Tongue (tissue), 2 donors: ENCODE measurements around the gene FAM20A. TPM values are rescaled to one million over a fixed set of nuclear protein-coding genes. Genes with fewer than 3 reads are reported as not detected.

Experiments used
- DNase-seq: peaks from one replicate; pipeline ENCODE4 v3.0.0-alpha.2; 2015
- total RNA-seq: library from RNA; depleted of rRNA; stranded (reverse); fragments of >200 nt; gene quantifications from one replicate; pipeline ENCODE4 v1.2.3, GENCODE V29; 2014

The FAM20A gene
- 6.5 TPM for total RNA-seq

DNA sequence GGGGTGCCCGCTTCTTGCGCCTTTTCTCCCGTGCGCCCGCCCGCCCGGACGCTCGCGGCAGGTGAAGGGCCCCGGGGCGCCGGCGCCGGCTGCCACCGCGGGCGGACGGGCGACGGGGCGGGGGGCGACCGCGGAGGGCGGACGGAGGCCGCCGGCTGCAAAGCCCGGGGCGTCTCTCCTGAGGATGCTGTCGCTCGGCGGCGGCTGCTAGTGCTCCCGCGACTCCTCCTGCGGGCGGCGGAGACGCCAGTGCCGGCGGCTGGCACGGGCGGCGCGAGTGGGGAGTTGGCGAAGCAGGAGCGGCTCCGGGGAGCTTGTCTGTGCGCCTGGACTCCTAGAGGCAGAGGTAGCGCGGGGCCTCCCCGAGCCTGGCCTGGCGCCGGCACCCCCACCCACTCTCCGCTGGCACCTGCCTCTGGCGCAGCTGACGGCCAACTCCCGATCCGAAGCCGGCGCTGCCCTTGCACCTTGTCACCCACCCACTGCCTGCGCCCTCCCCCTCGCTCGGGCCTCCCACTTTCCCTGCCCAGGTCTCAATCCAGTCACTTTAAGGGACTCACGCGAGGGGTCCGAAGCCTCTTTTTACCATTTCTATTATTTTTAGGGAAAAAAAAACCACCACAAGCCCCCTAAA, at the start of gene FAM20A:
TSS of gene FAM20A (minus strand) at position 437 of the 634 bp plus-strand sequence. CDS start 701 bp downstream, outside the sequence.
- no peak for DNase-seq

DNA sequence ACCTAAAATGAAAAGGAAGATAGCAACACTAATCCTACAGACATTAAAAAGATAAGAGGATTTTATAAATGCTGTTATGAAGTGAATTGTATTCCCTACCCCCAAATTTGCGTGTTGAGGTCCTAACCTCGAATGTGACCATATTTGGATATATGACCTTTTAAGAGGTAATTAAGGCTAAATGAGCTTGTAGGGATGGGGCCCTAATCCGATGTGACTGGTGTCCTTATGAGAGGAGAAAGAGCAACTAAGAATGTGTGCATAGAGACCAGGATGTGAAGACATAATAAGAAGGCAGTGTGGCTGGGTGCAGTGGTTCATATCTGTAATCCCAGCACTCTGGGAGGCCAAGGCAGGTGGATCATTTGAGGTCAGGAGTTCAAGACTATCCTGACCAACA, 48.2 kb upstream of the FAM20A start:
- no peak for DNase-seq

DNA sequence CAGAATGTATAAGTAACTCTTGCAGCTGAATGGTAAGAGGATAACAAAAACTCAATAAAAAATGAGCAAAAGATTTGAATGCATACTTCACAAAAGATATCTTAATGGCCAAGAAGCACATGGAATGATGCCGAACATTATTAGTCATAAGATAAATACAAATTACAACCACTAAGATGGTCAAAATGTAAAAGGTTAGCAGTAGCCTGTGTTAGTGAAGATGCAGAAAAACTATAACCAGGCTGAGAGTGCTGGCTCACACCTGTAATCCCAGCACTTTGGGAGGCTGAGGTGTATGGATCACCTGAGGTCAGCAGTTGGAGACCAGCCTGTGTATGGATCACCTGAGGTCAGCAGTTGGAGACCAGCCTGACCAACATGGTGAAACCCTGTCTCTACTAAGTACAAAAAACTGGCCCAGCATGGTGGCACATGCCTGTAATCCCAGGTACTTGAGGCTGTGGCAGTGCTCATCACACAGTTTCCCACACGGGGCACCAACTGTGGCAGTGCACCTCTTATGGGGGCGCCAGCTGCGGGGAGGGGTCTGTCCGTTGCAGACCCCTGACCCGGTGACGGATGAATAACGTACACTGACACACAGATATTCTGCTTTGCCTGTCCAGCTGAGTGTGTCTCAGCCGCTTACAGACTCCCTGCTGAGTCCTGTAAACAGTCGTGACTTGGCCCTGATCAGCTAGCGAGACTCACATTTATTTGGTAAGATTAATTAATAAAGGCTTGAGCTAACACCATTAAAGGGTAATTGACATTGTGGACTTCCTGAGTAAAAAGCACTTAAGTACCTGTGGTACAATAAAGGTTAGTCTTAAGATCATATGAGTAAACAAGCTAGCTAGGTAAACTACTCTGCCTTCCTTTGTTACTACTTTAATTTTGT, 45.7 kb upstream of the FAM20A start:
- DNase-seq = no peak

DNA sequence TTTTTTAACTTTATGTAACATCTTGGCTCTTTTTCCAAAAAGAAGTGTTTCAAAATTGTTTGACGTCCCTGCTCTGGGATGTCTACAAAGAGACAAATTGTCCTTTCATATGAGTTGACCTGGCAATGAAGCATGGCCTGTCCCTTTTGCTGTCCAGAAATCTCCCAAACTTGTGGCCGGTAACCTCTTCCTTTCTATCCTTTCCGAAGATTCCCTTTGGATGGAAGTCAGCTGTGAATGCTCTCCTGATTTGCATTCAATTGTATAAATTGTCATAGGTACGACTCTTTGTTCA, 40.9 kb upstream of the FAM20A start:
- DNase-seq = no peak

DNA sequence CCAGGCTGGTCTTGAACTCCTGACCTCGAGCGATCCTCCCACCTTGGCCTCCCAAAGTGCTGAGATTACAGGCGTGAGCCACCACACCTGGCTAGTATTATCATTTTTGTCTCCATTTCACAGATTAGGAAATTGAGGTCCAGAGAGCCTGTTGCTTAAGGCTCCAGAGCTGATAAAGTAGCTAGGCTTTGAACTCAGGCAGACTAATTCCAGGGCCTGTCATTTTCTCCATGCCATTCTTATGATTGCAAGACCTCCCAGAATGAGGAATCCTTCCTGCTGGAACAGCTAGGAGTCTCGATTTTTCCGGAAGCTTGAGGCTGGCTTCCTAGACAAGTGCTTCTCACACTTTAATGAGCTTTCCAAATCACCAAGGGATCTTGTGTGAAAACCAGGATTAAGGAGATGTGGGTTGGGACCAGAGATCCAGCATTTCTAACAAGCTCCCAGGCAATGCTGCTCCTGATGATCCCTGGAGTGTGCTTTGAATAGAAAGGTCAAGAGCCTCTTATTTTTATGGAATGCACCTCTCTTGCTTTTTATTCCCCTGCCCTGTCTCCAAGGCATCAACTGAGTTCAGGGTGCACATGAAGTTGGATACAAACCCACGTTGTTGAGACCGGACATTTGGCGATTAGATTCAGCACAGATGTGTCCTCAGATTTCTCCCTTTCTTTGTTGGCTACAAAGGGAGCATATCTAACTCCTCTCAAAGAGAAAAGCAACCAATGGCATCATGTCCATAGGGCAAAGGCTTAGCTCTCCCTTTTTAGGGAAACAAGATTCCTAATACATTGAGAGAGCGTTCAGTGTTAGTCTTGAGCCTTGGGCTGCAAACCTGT, 40.3 kb upstream of the FAM20A start:
- DNase-seq = peak; percentile 11

DNA sequence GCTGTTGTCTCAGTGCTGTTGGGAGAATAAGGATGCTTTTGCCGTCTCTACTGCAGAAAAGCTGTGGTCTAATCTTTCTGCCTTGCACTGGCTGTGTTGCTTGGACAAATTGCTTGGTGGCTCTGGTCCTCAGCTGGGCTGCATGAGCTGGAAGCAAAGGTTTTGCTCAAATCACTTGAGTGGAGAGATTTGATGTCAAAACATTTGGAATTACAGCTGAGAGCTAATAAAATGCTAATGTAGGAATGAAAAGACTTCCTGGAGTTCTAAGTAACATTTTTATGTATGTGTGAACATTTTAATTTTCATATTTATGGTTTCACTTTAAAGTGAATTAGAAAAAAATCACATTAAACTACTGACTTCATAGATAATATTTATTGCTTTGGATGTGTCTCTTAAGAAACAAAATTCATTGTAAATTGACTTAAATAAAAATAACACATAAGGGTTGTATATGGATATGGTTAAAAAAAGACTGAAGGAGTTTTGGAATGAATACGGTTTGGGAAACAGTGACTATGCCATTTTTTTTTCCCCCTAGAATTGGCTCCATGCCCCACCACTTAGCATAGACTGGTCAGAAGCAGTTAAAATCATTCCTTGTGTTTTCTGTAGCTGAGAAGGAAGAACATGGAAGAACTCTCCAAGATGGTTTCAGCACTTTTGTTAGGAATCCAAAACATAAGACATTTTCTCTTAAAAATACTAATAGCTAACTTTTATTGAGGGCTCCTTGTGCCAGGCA, 39.2 kb upstream of the FAM20A start:
- peak; percentile 53 for DNase-seq

DNA sequence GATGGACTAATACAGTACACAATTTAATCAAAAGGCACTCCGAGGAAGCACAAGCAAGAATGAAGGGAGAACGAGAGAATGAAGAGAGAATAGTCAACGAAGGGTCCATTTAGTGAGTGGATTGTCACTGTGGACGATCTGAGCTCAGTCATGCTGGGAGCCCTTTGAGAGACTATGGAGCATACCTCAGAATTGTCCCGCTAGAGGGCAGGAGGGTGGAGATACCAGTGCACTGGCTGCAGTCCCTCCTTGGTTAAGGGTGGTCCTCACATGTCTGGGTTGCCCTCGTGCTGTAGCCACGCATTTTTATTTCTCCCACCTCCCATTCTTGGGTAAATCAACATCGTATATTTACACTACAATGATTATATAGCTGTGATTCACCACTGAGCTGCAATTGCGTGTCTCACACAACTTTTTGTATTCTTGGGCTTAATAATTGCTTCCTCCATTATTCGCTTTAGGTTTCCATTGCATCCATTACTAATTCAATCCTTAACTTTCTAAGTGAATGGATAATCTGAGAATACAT, 33.2 kb upstream of the FAM20A start:
- no peak for DNase-seq

DNA sequence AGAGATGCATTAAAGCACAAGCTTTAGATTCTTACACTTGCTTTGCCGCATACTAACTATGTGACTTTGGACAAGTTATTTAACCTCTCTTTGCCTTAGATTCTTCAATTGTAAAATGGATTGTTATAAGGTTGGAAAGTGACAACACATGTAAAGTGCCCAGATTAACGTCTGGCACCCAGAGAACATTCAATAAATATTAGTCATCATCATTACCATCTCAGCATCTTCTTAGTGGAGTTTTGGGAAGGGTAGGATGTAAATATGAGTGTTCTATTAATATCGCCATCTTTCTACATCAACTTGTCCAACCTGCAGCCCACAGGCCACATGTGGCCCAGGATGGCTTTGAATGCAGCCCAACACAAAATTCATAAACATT, 27.4 kb upstream of the FAM20A start:
- DNase-seq = no peak

DNA sequence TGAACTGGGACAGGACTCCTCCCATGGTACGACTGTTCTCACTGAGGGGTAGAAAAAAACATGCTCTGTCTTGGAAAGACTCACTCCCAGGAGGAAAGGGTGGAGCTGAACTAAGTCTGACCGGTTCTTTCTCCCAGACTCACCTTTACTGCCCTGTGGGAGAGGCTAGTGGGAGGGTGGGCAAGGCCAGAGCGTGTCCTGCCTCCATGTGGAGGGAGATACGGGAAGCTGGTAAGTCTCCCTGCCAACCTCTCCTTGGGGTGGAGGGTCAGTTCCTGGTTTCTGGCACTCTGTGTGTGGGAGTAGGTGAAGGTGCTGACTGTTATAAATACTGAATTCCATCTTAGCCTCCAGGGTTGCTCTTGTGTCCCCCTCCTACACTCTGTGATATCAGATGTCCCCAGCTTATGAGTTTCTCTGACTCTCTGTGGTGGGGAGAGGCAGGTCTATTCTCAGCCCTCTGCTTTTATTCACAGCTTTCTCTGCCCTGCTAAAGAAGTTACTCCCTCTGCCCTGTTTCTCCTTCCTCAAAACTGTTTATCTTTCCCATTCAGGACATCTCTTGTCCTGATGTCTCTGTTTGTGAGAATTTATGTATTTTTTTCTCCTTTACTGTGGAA, 26.9 kb upstream of the FAM20A start:
- DNase-seq = no peak

DNA sequence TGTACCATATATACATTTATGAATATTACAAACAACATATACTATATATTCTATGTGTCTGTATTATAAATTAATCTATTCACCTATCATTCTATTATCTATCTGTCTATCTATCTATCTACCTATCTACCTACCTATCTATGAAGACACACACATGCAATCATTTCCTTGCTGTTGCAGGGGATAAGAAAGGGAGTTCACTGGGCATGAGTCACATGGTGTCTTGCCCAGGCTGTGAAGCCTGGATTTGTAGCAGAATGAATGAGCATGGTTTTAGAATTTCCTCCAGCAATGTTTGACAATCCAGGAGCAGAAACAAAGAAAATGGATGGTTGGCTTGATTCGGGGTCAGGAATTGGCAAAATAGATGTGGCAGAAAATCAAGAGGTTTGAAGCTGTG, 23.2 kb upstream of the FAM20A start:
- DNase-seq = no peak

DNA sequence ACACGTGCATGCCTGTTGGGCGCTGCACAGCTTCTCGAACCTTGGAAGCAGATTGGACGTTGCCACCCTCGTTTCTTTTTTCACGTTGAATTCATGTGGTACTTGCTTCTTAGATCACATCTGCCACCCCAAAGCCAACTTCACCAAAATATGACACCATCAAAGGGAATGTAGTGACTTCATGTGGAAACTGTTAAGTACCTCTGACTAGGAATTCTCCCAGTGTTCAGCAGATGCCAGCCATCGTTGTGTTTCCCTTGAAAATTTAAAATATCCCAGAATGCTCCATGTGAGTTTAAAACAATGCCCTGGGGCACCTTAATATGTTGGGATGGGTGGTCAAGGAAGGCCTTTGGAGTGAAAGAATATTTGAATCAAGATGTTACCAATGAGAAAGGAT, 22.6 kb upstream of the FAM20A start:
- no peak for DNase-seq

DNA sequence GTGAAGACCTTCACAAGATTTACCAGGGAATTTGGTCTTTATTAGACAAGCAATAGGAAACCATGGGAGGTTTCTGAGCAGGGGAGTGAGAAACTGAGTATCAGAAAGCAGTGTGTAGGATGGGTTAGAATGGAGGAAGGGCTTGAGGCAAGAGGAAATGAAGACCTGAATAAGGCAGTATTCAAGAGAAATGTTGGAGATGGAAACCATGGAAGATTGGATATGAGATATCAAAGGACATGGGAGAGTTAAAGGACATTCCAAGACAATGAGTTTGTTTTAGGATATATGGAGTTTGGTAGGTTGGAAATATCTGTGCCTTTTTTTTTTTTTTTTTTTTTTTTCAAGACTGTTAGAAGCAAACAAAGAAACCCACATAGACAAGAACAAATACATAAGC, 21.3 kb upstream of the FAM20A start:
- DNase-seq = no peak

DNA sequence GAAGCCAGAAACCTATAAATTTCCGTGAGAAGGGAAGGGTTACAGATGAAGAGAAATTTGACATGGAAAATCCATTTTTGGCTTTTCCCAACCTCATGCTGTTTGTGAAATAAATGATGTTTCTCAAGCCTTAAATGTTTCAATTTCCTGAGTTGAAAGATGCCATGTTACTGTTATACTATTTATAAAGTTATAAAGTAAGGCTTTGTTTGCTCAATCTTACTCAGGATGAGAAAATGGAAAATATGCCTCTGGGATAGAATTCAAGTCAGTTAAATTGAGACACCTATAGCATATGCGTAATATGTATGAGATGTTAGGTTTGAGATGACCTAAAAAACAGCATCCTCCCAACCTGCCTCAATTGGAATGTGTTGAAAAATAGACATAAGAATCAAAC, 19.9 kb upstream of the FAM20A start:
- DNase-seq = peak; percentile 70

DNA sequence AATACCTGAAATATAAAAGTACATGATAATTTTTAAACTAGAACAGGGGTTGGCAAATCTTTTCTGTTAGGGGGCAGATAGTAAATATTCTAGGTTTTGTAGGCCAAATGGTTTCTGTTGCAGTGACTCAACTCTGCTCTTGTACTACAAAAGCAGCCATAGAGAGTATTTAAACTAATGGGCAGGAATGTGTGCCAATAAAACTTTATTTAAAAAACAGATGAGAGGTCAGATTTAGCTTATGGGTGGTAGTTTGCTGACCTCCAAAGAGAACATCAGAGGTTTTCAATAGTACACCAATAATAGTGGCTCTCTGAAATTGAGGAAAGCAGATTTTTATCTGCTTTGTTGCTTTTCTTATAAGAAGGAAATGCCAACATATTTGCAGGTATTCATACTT, 15.2 kb upstream of the FAM20A start:
- no peak for DNase-seq

DNA sequence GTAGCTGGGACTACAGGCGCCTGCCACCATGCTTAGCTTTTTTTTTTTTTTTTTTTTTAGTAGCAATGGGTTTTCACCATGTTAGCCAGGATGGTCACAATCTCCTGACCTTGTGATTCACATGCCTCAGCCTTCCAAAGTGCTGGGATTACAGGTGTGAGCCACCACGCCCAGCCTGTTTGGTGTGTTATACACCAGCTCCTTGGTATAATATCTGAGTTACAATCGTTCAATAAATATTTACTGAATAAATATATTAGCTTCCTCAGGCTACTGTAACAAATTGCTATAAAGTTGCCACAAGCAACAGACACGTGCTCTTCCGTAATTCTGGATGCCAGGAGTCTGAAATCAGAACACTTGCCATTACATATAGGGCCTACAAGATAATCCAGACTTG, 13.6 kb upstream of the FAM20A start:
- no peak for DNase-seq

DNA sequence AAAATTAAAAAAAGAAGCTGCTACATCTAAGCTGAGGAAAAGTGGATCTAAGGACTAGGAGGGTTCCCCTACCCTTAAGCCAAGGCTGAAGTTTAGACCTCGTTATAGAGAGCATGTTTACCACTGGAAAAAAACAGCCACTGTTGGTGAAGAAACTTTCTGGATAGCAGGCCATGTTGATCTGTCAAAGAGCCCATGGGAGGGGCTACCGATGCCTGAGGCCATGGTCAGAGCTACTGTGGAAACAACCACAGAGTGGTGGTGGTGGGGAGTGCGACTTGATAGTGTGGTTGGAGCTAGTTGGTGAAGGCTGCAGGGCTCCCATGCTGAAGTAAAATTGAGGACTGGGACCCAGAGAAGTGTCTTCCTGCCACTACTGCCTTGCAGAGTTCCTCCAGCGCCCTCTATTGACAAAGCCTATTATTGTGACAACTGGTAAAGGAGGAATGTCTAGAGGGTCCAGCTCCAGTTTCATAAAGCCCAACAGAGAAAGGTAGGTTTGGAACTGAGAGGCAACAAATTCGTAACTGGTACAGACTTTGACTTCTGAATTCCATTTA, 12.7 kb upstream of the FAM20A start:
- peak; percentile 71 for DNase-seq

DNA sequence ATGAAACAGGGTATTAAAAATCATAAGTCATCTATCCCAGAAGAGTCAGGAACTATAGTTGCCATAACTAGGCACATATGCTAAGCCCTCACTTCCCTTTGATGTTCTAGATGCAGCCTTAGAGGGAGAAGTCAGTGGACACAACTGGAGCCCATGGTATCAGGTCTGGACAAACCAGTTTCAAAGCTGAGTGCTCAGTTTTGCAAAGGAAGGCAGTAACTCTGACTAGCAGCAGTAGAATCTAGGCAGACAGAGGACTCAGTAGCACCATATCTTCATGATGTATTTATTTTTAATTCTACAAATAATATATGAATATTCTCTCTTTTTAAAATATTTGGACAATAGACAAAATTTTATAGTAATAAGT, 11.7 kb upstream of the FAM20A start:
- no peak for DNase-seq

DNA sequence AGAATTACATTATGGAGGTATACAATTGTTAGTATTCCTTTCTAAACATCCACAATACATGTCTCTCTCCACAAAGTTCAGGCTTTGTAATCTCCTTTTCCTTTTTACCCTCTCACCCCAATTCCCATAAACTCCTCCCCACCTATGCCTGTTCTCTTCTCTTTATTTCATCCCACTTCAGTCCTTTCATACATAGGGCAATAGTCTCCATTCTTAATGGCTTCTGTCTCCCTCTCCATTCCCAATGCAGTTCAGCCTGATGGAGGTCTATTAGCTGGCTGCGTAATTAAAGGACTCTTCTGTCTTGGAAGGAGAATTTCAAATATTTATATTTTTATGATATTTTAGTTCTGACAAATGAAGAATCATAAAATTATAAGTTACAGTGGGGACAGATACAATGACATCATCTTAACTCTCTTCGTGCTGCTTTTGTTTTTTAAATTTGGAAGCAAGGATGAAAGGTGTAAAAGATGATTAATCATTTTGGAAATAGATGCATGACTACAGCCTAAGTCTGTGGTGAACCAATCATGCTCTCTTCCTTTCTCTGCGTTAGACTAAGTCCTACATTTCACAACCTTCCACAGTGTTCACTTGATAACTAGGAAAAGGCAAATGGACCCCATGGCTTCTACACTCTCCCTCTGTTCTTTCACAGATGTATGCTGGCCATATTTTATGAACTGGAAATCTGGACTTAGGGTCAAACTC, 11.2 kb upstream of the FAM20A start:
- DNase-seq = no peak

DNA sequence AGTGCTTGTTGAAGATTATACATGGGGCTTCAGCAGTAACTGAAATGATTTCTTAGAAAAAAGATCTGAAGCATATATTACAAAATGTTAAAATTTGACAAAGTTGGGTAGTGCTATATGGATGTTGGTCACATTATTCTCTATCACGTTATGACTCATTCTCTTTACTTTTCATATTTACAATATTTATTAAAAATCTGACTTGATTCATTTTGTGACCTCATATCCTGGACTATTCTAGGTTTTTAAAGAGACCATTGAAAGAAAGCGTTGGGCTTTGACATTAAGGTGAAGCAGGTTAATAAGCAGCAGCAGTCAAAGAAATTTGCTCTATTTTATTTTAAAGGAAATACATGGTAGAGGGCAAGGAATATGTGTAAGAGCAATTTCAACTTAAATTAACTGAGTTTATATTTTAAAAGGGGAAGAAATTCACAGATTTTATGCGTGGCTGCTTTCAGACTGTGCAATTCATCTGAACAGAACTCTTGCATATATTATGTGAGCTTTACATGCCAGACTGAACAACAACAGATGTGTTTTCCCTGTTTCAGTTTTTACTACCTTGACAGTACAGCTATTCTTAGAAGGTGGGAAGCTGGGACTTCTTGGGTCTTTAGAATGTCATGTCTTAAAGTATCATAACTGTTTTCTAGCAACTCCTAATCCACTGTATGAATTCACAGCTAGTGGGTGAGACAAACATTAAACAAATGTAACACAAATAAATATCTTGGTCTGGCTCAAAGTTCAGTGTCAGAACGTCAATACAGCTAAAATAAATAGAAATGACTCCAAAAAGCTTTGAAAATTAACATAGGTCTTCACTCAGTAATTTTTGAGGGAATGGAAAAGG, 10.4 kb upstream of the FAM20A start:
- DNase-seq = peak; percentile 58

DNA sequence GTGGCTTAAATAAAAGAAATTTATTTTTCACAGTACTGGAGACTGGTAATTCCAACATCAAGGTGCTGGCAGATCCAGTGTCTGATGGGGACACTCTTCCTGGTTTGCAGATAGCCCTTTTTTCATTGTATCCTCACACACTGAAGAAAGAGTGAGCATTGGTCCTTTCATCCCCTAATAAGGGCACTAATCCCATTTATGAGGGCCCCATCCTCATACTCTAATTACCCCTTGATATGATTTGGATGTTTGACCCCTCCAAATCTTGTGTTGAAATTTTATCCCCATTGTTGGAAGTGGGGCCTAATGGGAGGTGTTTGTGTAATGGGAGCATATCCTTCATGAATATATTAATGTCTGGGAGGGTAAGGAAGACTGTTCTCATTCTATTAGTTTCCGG, 9.4 kb upstream of the FAM20A start:
- no peak for DNase-seq
